Esophagus muscularis mucosa (tissue), 4 donors: ENCODE data around the gene TSEN2. TPM values are rescaled to one million over a fixed set of nuclear protein-coding genes. Genes with fewer than 3 reads are reported as not detected.

Experiments
- DNase-seq: peaks from one replicate; pipeline ENCODE4 v3.0.0-alpha.2; 2017; ENCODE audit errors: extremely low spot score
- H3K27ac ChIP-seq, 4 donors: fragments of 200-600 bp; sonication (generic); replicated peaks in 1 of 4; 1 replicate in 3 of 4; 2 replicates in 1 of 4; pipeline ENCODE4 v1.5.1; 2016 to 2019; ENCODE audit warnings: mild to moderate bottlenecking in 1 of 4
- H3K27me3 ChIP-seq, 4 donors: fragments of 200-600 bp; sonication (generic); one replicate each; pipeline versions ENCODE4 v1.5.1 to v1.6.0; 2016 to 2019
- H3K36me3 ChIP-seq, 4 donors: fragments of 200-600 bp; sonication (generic); one replicate each; pipeline ENCODE4 v1.5.1; 2016 to 2019
- H3K4me1 ChIP-seq, 4 donors: fragments of 200-600 bp; sonication (generic); one replicate each; pipeline ENCODE4 v1.5.1; 2016 to 2019
- H3K4me3 ChIP-seq, 4 donors: fragments of 200-600 bp; sonication (generic); 1 replicate in 2 of 4; 2 replicates in 2 of 4; pipeline ENCODE4 v1.5.1; 2016 to 2019; ENCODE audit warnings: mild to moderate bottlenecking in 4 of 4, moderate library complexity in 1 of 4
- H3K9me3 ChIP-seq, 4 donors: fragments of 200-600 bp; sonication (generic); 1 replicate in 3 of 4; 2 replicates in 1 of 4; pipeline ENCODE4 v1.5.1; 2016 to 2019
- EP300 ChIP-seq: sonication (generic); formaldehyde crosslinking; IDR thresholded peaks from one replicate; pipeline ENCODE4 v1.6.1; 2017; ENCODE audit warnings: antibody characterized with exemption
- POLR2A ChIP-seq: fragments of 450-650 bp; IDR thresholded peaks from one replicate; pipeline ENCODE4 v1.6.1; 2017; ENCODE audit warnings: antibody characterized with exemption, moderate library complexity, mild to moderate bottlenecking, low read depth
- POLR2AphosphoS5 ChIP-seq, 2 donors: sonication (generic); formaldehyde crosslinking; IDR thresholded peaks; one replicate each; pipeline ENCODE4 v1.6.1; 2017; ENCODE audit warnings: antibody characterized with exemption in 2 of 2
- WGBS: methylation state at CpG from one replicate; pipeline ENCODE4 v1.1.5; 2018; 5-methylcytosine and 5-hydroxymethylcytosine counted together
- intact Hi-C: fragments of 100-400 bp; cut with DNase I; formaldehyde crosslinking; loops from one replicate; pipeline ENCODE4 v1.15.1; 2023
- total RNA-seq, 4 donors: library from RNA; depleted of rRNA; stranded (reverse); fragments of >200 nt; gene quantifications; one replicate each; pipeline versions ENCODE4 v1.1.0 to v1.2.1, GENCODE V29; 2016
- TF ChIP-seq, protein P1 (sequence below), 3 experiments: fragments of 200-600 bp in 2 of 3; fragments of 450-650 bp in 1 of 3; sonication (generic) in 2 of 3; IDR thresholded peaks; one replicate each; pipeline ENCODE4 v1.5.1; 2017 to 2019; ENCODE audit warnings: antibody characterized with exemption in 3 of 3, mild to moderate bottlenecking in 2 of 3, moderate library complexity in 1 of 3

Gene TSEN2
- total RNA-seq, 4 donors from 2014 or later: 17.6 to 20.4 (median 19.4) TPM

DNA sequence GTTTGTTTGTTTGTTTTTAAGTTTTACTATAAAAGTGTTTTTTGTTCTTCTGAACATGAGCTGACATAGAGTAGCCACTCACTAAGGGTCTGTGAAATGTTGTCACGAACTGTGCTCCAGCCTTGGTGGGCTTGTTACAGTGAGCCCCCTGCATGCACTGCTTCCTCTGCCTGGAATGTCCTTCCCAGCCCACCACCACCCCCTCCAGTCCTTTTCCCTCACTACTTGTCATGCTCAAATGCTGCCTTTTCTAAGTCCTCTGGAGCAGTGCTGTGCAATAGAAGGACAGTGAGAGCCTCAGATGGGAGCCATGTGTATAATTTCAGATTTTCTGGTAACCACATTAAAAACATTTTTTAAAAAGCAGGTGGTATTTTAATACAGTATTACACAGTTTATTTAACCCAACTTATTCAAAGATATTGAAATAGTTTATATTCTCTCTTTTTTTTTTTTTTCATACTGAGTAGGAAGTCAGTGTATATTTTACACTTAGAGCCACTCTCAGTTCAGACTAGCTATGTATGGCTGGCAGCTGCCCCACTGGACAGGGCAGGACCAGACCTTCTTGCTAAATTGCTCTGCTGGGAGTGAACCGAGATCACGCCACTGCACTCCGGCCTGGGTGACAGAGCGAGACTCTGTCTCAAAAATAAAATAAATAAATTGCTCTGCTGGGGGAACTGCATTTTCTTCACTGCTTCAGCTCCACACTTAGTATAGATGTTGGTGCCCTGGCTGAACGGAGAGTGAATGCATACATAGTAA lies 34.2 kb downstream of the TSEN2 start:
- intact Hi-C loops: no loop called here
- Histone ChIP-seq H3K4me1 (no peaks in the 10 kb centered on the region), H3K27ac (no peak overlapping the region), H3K9me3 (no peaks in the 10 kb centered on the region), H3K36me3 (peaks cover 0 to 46% (median 16%) of the 10 kb centered on the region in 4 donors), H3K4me3 (no peak overlapping the region), H3K27me3 (no peaks in the 10 kb centered on the region)
- DNase-seq: no peak
- TF ChIP-seq, protein P1, sequence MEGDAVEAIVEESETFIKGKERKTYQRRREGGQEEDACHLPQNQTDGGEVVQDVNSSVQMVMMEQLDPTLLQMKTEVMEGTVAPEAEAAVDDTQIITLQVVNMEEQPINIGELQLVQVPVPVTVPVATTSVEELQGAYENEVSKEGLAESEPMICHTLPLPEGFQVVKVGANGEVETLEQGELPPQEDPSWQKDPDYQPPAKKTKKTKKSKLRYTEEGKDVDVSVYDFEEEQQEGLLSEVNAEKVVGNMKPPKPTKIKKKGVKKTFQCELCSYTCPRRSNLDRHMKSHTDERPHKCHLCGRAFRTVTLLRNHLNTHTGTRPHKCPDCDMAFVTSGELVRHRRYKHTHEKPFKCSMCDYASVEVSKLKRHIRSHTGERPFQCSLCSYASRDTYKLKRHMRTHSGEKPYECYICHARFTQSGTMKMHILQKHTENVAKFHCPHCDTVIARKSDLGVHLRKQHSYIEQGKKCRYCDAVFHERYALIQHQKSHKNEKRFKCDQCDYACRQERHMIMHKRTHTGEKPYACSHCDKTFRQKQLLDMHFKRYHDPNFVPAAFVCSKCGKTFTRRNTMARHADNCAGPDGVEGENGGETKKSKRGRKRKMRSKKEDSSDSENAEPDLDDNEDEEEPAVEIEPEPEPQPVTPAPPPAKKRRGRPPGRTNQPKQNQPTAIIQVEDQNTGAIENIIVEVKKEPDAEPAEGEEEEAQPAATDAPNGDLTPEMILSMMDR (IDR thresholded peaks at IDR 0.05): no peak
- TF ChIP-seq POLR2AphosphoS5 (IDR thresholded peaks at IDR 0.05): no peak
- no peak for TF ChIP-seq POLR2A
- no peak for TF ChIP-seq EP300
- 91% methylated on average over 6 of the region's 6 CpGs for WGBS

DNA sequence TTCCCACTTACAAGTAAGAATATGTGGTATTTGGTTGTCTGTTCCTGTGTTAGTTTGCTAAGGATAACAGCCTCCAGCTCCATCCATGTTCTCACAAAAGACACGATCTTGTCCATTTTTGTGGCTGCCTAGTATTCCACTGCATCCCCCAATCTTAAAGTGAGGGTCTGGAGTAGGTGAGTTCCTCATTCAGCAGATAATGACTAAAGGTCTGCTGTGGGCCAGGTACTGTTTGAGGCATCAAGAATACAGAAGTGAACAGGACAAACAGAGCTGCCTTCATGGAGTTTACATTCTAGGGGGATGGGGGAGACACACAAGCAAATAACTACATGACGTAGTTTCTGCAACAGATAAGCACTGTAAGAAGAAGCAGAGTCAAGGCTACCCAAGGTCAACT lies 36.7 kb downstream of the TSEN2 start:
- H3K4me3 ChIP-seq: no peak overlapping the region
- DNase-seq: no peak
- H3K9me3 ChIP-seq: no peaks in the 10 kb centered on the region
- no peaks in the 10 kb centered on the region for H3K27me3 ChIP-seq
- intact Hi-C loops: no loop called here
- no peak overlapping the region for H3K27ac ChIP-seq
- 97% methylated on average over 2 of the region's 2 CpGs for WGBS
- TF ChIP-seq, protein P1 (IDR thresholded peaks at IDR 0.05): no peak
- no peak for TF ChIP-seq POLR2A
- no peak for TF ChIP-seq EP300
- no peak for TF ChIP-seq POLR2AphosphoS5 (IDR thresholded peaks at IDR 0.05)
- no peaks in the 10 kb centered on the region for H3K4me1 ChIP-seq
- H3K36me3 ChIP-seq: peaks cover 0 to 54% (median 20%) of the 10 kb centered on the region in 4 donors

DNA sequence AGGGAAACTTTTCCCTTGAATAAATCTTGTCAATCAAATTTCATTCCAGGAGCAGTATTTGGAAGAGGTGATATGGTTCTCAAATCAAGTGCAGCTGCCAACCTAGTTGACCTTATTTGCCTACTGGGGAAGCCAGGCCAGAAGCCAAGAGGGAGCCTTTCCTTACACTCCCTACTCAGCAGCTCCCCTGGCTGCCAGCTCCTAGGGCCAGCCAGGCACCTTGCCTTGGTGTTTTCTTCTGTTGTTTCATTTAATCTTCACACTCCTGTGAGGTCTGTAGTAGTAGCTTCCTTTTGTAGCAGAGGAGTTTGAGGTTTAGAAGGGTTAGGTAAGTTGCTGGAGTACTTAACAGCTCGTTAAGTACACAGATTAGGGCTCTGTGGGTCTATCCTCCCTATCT lies 38.4 kb downstream of the TSEN2 start:
- H3K36me3 ChIP-seq: peaks cover 0 to 67% (median 27%) of the 10 kb centered on the region in 4 donors
- TF ChIP-seq, protein P1 (IDR thresholded peaks at IDR 0.05): no peak
- TF ChIP-seq EP300 (no peak), POLR2A (no peak), POLR2AphosphoS5 (IDR thresholded peaks at IDR 0.05) (no peak)
- no peaks in the 10 kb centered on the region for H3K27me3 ChIP-seq
- intact Hi-C loops: no loop called here
- H3K9me3 ChIP-seq: no peaks in the 10 kb centered on the region
- DNase-seq: no peak
- H3K4me1 ChIP-seq: no peaks in the 10 kb centered on the region
- WGBS: 100% methylated on average over 1 of the region's 1 CpG
- no peak overlapping the region for H3K4me3 ChIP-seq
- no peak overlapping the region for H3K27ac ChIP-seq

DNA sequence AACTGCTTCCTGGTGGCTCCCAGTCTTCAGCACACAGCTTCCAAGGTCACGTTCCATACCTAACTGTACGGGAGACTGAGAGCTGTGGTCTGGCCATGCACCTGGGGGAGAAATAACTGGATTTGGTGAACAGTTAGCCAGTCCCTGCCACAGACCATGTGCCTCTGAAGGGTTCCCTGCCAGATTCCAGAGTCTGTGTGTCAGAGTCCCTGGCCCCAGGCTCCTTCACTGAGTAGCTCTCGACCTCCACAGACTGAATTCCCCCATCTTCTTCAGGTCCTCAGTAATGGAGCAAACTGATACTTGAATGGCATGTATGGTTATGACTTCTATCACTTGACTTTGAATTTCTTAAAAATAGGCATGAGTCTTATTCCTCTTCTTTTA lies 43.5 kb downstream of the TSEN2 start:
- Histone ChIP-seq H3K36me3 (peaks cover 19 to 81% (median 39%) of the 10 kb centered on the region in 4 donors), H3K27me3 (no peaks in the 10 kb centered on the region), H3K9me3 (no peaks in the 10 kb centered on the region), H3K4me3 (no peak overlapping the region), H3K4me1 (no peaks in the 10 kb centered on the region), H3K27ac (no peak overlapping the region)
- intact Hi-C loops: no loop called here
- no peak for DNase-seq
- TF ChIP-seq POLR2A (no peak), POLR2AphosphoS5 (IDR thresholded peaks at IDR 0.05) (no peak)
- 89% methylated on average over 3 of the region's 3 CpGs for whole genome bisulfite sequencing

DNA sequence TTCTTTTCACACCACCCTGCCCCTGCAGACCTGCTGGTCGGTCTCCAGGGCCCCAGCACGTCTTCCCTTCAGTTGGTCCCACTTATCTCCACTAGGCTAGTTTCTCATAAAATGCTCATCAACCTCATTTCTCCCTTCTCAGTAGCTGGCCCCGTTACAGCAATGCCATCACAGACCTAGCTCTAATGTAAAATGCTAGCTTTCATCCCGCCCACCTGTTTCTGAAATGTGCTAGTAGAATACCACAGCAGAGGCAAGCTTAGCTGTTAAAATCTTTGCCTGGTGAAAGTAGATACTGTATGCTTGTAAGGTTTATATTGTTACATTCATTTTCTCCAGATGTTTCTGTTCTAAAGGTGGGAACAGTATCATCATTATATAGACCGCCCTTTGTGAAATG lies 47.9 kb downstream of the TSEN2 start:
- no peaks in the 10 kb centered on the region for H3K27me3 ChIP-seq
- H3K27ac ChIP-seq: no peak overlapping the region
- H3K4me1 ChIP-seq: no peaks in the 10 kb centered on the region
- TF ChIP-seq, protein P1 (IDR thresholded peaks at IDR 0.05): no peak
- TF ChIP-seq EP300 (no peak), POLR2AphosphoS5 (IDR thresholded peaks at IDR 0.05) (no peak), POLR2A (no peak)
- intact Hi-C loops: no loop called here
- peaks cover 26 to 55% (median 39%) of the 10 kb centered on the region in 4 donors for H3K36me3 ChIP-seq
- 89% methylated on average over 5 of the region's 5 CpGs for WGBS
- DNase-seq: no peak
- no peaks in the 10 kb centered on the region for H3K9me3 ChIP-seq
- no peak overlapping the region for H3K4me3 ChIP-seq
